HEK293 (cell line): Measurements from ENCODE around the gene CELSR1.

ENCODE experiments used
- CTCF ChIP-seq: fragments of 450-650 bp; formaldehyde crosslinking; IDR thresholded peaks from 2 replicates; pipeline ENCODE4 v1.5.1; 2016; ENCODE audit warnings: missing biosample characterization, missing genetic modification characterization
- GLI2 ChIP-seq: fragments of 450-650 bp; formaldehyde crosslinking; IDR thresholded peaks from 2 replicates; pipeline ENCODE4; 2017; ENCODE audit warnings: missing biosample characterization, missing genetic modification characterization, low read depth, borderline replicate concordance
- HOXC10 ChIP-seq: sonication (generic); formaldehyde crosslinking; IDR thresholded peaks from 2 replicates; pipeline ENCODE4 v1.8.1; 2023; ENCODE audit warnings: mild to moderate bottlenecking, missing genetic modification reagents
- KLF7 ChIP-seq: fragments of 450-650 bp; formaldehyde crosslinking; IDR thresholded peaks from 2 replicates; pipeline ENCODE4 v1.5.1; 2016; ENCODE audit warnings: missing biosample characterization, missing genetic modification characterization, borderline replicate concordance
- TRIM28 ChIP-seq: IDR thresholded peaks from 2 replicates; pipeline ENCODE4 v1.6.1; 2011; ENCODE audit warnings: low read length, control low read depth, borderline replicate concordance
- TSHZ1 ChIP-seq: fragments of 450-650 bp; formaldehyde crosslinking; IDR thresholded peaks from 2 replicates; pipeline ENCODE4 v1.5.1; 2016; ENCODE audit warnings: missing biosample characterization, missing genetic modification characterization, borderline replicate concordance
- YY1 ChIP-seq: fragments of 450-650 bp; formaldehyde crosslinking; IDR thresholded peaks from 2 replicates; pipeline ENCODE4 v1.5.1; 2018; ENCODE audit warnings: missing biosample characterization, missing genetic modification characterization
- ZBTB44 ChIP-seq: fragments of 450-650 bp; IDR thresholded peaks from 2 replicates; pipeline ENCODE4 v1.5.1; 2018; ENCODE audit warnings: missing biosample characterization, mild to moderate bottlenecking, missing genetic modification characterization
- ZNF138 ChIP-seq: fragments of 450-650 bp; formaldehyde crosslinking; IDR thresholded peaks from 2 replicates; pipeline ENCODE4 v1.5.1; 2016; ENCODE audit warnings: missing biosample characterization, missing genetic modification characterization, borderline replicate concordance
- ZNF175 ChIP-seq: fragments of 450-650 bp; formaldehyde crosslinking; IDR thresholded peaks from 2 replicates; pipeline ENCODE4 v1.5.1; 2016; ENCODE audit warnings: missing biosample characterization, missing genetic modification characterization
- ZNF274 ChIP-seq, 2 experiments: fragments of 200-500 bp in 1 of 2; fragments of 450-650 bp in 1 of 2; sonication (Bioruptor generic) in 1 of 2; formaldehyde crosslinking in 1 of 2; IDR thresholded peaks; 2 replicates each; pipeline versions ENCODE4 v1.5.1 to v1.6.1; 2014 to 2016; ENCODE audit warnings: borderline replicate concordance in 1 of 2, inconsistent platforms in 1 of 2, low read length in 1 of 2, missing biosample characterization in 1 of 2, missing genetic modification characterization in 1 of 2
- ZNF404 ChIP-seq: fragments of 450-650 bp; formaldehyde crosslinking; IDR thresholded peaks from 2 replicates; pipeline ENCODE4 v1.5.1; 2017; ENCODE audit warnings: missing biosample characterization, missing genetic modification characterization
- ZNF560 ChIP-seq: fragments of 450-650 bp; formaldehyde crosslinking; IDR thresholded peaks from 2 replicates; pipeline ENCODE4 v1.5.1; 2017; ENCODE audit warnings: missing biosample characterization, missing genetic modification characterization, borderline replicate concordance
- ZNF626 ChIP-seq: fragments of 450-650 bp; sonication (Bioruptor Pico); formaldehyde crosslinking; IDR thresholded peaks from 2 replicates; pipeline ENCODE4 v1.5.1; 2018; ENCODE audit warnings: missing biosample characterization, missing genetic modification characterization, inconsistent platforms

- TF ChIP-seq GLI2 (tag by site-specific recombination) (no peak), CTCF (no peak), ZNF560 (no peak), ZNF404 (tag by site-specific recombination) (no peak), YY1 (tag by site-specific recombination) (no peak), TSHZ1 (tag by site-specific recombination) (no peak), ZNF175 (no peak), TRIM28 (no peak), HOXC10 (no peak), ZNF626 (tag by site-specific recombination) (no peak), ZNF138 (tag by site-specific recombination) (no peak), ZNF274 (IDR thresholded peaks at IDR 0.05; ENCODE audit: low read length) (no peak), ZNF274 (tag by site-specific recombination; IDR thresholded peaks at IDR 0.05; ENCODE audit: borderline replicate concordance) (no peak), KLF7 (tag by site-specific recombination) (no peak), ZBTB44 (no peak)
Measured at GRCh38 chr22:46377525-46378425, 159.6 kb downstream of the CELSR1 start.
